ENCODE measurements around the gene SMPDL3A. TPM values are rescaled to one million over a fixed set of nuclear protein-coding genes. Genes with fewer than 3 reads are reported as not detected.

The SMPDL3A gene
- total RNA-seq, 1 donor from 2014 or later: 44.7 TPM

DNA sequence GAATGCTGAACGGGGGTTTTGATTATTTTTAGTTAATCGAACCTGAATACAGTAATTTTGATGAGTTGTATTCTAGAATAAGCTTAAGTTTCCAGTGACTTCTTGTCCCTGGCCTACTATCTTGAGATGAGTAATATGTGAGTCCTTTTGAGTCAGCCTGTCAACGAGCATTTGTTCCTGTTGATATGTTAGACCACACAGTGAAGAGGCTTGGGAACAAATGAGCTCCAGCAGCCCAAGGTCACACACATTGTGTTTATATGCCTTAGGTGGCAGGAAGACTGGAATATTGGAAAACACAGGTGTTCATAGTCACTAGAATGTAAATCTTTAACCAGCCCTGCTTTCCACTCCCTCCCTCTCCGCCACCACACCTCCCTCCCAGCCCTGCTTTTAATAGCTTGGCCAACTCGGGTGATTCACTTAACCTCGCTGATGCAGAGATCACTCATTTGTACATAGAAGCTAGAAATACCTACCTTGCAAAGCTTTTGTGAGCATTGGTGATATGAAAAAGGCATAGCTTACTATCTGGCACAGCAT, 9.1 kb downstream of the SMPDL3A start:
- Histone ChIP-seq H3K27ac (peak overlapping the region; percentile 65), H3K36me3 (peaks cover 0 to 6% of the 10 kb centered on the region in 2 donors), H3K27me3 (no peaks in the 10 kb centered on the region), H3K9me3 (no peaks in the 10 kb centered on the region), H3K4me1 (peaks cover 72% of the 10 kb centered on the region), H3K4me3 (no peak overlapping the region)
- no peak for TF ChIP-seq CTCF (IDR thresholded peaks at IDR 0.05)
- peak in 1 of 2 donors; percentile 38 for TF ChIP-seq POLR2AphosphoS5 (IDR thresholded peaks at IDR 0.05; ENCODE audit: insufficient read depth in 1 of 2, low read depth in 1 of 2)
- no peak for TF ChIP-seq POLR2A (IDR thresholded peaks at IDR 0.05)
- intact Hi-C loops (cut with DNase I): no loop called here
- DNase-seq (ENCODE audit: extremely low spot score in 2 of 2): no peak

GRCh38 chr6:122799140-122799745, 10.2 kb downstream of the SMPDL3A start:
- TF ChIP-seq CTCF (IDR thresholded peaks at IDR 0.05) (no peak), POLR2AphosphoS5 (IDR thresholded peaks at IDR 0.05; ENCODE audit: insufficient read depth in 1 of 2, low read depth in 1 of 2) (no peak), POLR2A (IDR thresholded peaks at IDR 0.05) (no peak)
- peaks cover 0 to 6% of the 10 kb centered on the region in 2 donors for H3K36me3 ChIP-seq
- peak overlapping the region; percentile 65 for H3K27ac ChIP-seq
- H3K4me3 ChIP-seq: no peak overlapping the region
- intact Hi-C loops (cut with DNase I): no loop called here
- no peaks in the 10 kb centered on the region for H3K9me3 ChIP-seq
- H3K4me1 ChIP-seq: peaks cover 81% of the 10 kb centered on the region
- no peaks in the 10 kb centered on the region for H3K27me3 ChIP-seq
- no peak for DNase-seq (ENCODE audit: extremely low spot score in 2 of 2)

DNA sequence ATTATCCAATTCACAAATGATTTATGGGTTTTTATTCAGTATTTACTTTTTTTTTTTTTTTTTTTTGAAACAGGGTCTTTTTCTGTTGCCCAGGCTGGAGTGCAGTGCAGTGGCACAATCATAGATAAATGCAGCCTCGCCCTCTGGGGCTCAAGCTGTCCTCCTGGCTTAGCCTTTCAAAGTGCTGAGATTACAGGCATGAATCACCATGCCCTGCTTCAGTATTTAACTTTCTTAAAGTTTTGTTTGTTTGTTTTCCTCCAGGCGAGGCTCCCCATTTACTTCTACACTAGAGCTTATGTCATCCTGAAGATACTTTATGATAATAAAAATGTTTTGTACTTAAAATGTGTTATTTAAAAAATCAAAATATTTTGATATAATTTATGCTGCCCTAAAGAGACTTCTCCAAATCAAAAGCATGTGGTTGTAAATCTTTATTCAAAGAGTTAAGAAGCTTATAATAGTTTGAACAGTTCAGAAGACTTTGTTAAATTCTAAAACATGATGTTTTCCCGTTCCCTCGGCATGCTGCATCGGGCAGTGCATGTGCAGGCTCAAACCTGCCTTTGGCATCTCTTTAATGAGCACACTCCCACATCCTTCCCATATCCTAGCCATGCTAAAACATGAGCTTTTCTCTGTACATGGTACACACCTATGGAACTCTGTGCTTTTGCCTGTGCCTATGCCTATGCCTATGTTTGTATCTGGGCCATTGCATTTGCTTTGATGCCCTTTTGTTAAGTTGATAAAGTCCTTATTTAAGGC, 11.0 kb downstream of the SMPDL3A start:
- peaks cover 77% of the 10 kb centered on the region for H3K4me1 ChIP-seq
- no peaks in the 10 kb centered on the region for H3K9me3 ChIP-seq
- TF ChIP-seq POLR2AphosphoS5 (IDR thresholded peaks at IDR 0.05; ENCODE audit: insufficient read depth in 1 of 2, low read depth in 1 of 2) (peak in 1 of 2 donors; percentile 25), POLR2A (IDR thresholded peaks at IDR 0.05) (no peak), CTCF (IDR thresholded peaks at IDR 0.05) (no peak)
- intact Hi-C loops (cut with DNase I): no loop called here
- peak overlapping the region; percentile 65 for H3K27ac ChIP-seq
- no peak for DNase-seq (ENCODE audit: extremely low spot score in 2 of 2)
- no peaks in the 10 kb centered on the region for H3K27me3 ChIP-seq
- no peak overlapping the region for H3K4me3 ChIP-seq
- H3K36me3 ChIP-seq: peaks cover 0 to 11% of the 10 kb centered on the region in 2 donors

DNA sequence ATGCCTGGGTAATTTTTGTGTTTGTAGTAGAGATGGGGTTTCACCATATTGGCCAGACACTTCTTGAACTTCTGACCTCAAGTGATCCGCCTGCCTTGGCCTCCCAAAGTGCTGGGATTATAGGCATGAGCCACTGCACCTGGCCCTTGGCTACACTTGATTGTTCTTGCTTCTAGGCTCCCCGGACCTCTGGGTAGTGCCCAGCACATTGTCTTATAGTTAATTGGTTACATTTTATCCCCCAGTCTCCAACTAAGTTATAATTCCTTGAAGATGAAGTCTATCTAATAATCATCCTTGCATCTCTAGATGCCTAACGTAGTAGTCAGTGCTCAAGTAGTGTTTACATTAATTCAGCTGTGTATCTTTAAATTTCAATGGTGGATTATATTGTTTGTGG, 11.8 kb downstream of the SMPDL3A start:
- no peak overlapping the region for H3K4me3 ChIP-seq
- no peak for DNase-seq (ENCODE audit: extremely low spot score in 2 of 2)
- peaks cover 0 to 19% of the 10 kb centered on the region in 2 donors for H3K36me3 ChIP-seq
- no peaks in the 10 kb centered on the region for H3K27me3 ChIP-seq
- peak overlapping the region; percentile 65 for H3K27ac ChIP-seq
- intact Hi-C loops (cut with DNase I): no loop called here
- no peak for TF ChIP-seq CTCF (IDR thresholded peaks at IDR 0.05)
- TF ChIP-seq POLR2AphosphoS5 (IDR thresholded peaks at IDR 0.05; ENCODE audit: insufficient read depth in 1 of 2, low read depth in 1 of 2): no peak
- TF ChIP-seq POLR2A (IDR thresholded peaks at IDR 0.05): no peak
- no peaks in the 10 kb centered on the region for H3K9me3 ChIP-seq
- peaks cover 70% of the 10 kb centered on the region for H3K4me1 ChIP-seq
